ENCODE measurements around the gene TRPM1.

The TRPM1 gene

DNA sequence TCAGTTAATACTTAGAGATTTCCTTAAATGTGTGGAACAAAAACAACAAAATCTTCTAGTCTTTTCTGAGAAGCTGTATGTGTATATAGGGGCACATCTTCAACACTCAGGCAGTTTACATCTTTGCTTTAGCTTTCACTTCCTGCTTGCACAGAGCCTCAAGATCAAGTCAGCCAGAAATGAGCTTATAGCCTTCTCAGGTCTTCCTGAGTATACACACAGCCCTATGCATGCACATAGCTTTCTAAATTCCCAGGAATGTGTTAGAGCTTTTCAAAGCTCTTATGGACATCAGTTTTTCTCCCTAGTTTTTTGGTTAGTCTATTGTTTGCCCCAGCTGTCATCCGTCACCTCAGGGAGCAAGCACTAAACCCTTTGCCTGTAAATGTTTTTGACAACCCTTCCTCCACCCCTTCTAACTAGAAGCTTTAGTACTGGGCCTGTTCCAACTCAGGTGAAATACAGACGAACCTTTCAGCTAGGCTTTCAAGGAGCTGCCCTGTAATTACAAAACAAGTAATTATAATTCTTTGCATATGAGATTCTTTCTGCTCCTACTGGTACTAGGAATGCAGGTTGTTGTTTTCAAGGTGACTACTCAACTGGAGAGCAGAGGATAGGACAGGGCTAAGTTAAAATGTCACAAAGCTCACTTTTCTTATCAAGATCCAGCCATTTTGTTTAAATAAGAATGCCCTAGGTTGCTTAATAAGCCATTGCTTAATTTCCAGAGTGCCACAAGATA is 87.5 kb downstream of the TRPM1 start:
- DNase-seq, result no peak

DNA sequence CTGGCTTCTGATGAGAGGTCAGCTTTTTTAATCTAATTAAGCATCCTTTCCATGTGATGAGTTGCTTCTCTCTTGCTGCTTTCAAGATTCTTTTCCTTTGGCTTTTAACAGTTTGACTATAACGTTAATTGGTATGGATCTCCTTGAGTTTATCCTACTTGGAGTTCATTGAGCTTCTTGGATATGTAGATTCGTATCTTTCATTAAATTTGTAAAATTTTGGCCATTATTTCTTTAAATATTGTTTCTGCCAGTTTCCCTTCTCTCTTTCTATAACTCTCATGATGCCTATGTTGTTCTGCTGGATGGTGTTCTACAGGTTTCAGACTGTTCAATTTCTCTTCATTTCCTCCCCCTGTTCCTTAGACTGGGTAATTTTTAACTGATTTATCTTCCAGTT is 89.1 kb downstream of the TRPM1 start:
- no peak for DNase-seq

- DNase-seq, result no peak
Observed at GRCh38 chr15:31010036-31010435, 91.5 kb downstream of the TRPM1 start.

- no peak for DNase-seq
Observed at GRCh38 chr15:31005660-31006059, 95.9 kb downstream of the TRPM1 start.

GRCh38 chr15:31004220-31004733 is 97.2 kb downstream of the TRPM1 start:
- no peak for DNase-seq

- DNase-seq, result no peak
Observed at GRCh38 chr15:31001702-31002101, 99.8 kb downstream of the TRPM1 start.

DNA sequence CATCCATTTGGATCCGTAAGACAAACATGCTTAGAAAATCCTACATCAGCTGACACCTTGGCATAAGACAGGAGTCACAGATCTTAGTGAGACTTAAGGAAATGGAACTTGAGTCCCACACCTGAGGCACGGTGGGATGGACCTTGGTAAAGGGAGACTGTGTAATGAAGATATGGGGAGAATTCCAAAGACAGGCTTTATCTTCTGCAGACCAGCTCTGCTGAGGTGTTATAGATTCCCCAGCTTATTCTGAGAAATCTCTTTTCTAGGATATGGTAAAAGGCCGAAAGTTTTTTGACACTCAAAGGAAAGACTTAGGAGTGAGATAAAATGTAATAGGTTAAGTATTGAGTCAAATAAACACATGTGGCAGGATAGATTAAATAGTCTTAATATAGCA is 101.8 kb downstream of the TRPM1 start:
- no peak for DNase-seq

DNA sequence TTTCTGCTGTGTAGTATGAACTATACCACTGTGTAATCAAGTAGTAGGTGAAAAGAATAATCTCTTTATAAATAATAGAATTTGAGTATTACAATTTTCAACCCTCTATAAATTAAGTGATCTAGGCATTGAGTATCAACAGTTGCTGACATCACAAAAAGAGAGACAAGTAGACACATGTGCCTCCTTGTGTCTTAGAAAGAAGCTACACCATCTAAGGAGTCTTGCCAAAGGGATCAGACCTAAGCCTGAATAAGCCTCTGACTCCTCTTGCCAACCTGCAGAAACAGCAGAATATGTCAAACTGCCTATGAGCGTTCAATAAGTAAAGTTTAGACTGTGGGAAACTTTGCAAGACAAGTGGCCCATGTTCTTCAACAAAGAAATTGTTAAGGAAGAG is 104.3 kb downstream of the TRPM1 start:
- DNase-seq, result no peak

DNA sequence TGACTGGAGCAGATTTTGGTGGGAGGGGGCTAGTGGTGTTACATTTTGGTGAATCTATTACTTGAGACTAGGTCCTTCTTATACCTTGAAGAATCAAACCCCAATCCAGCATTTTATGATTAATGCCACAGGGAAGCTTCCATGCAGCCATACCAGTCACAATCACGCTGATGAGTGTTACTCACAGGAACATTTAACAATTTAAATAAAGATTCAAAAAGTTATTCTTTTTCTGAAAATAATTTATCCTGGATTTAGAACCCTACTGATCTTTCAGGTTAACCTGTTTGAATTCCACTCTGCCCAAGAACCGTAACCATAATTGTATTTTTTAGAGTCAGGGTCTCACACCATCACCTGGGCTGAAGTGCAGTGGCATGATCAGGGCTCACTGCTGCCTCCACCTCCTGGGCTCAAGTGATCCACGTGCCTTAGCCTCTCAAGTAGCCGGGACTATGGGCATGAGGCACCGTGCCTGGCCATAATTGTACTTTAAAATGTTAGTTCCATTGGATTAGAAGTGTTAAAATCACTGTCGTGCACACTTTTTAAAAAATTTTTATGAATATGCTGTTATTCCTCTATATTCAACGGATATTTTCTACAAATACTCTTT is 109.2 kb downstream of the TRPM1 start:
- DNase-seq, result no peak

GRCh38 chr15:30991255-30992235 is 110.0 kb downstream of the TRPM1 start, which contains the start of gene MTMR10:
MTMR10 (minus strand) TSS chr15:30991628; CDS start chr15:30991506, 122 bp downstream.
- DNase-seq, result peak; percentile 51

- no peak for DNase-seq
Observed at GRCh38 chr15:30990446-30991254, 110.9 kb downstream of the TRPM1 start.

DNA sequence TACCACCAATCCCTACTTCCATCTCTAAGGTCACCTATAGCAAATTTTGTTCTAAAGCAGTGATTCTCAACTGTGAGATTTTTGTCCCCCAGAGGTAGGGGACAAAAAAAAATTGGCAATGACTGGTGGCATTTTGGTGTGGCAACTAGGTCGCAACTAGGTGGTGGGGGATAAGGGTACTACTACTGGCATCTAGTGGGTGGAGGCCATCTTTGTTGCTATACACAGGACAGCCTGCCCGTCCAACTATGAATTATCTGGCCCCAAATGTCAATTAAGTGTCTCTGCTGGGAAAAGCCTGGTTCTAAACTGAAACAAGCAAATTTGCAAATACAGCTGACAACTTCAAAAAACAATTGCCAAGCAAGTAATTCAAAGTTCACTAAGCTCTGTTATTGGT is 111.5 kb downstream of the TRPM1 start:
- DNase-seq, result no peak

- no peak for DNase-seq
Observed at GRCh38 chr15:30985081-30985531, 116.4 kb downstream of the TRPM1 start.

- no peak for DNase-seq
Observed at GRCh38 chr15:30984542-30984941, 117.0 kb downstream of the TRPM1 start.

GRCh38 chr15:30984118-30984517 is 117.4 kb downstream of the TRPM1 start:
- DNase-seq, result no peak

GRCh38 chr15:30979457-30979856 is 122.1 kb downstream of the TRPM1 start:
- no peak for DNase-seq

GRCh38 chr15:30978328-30978727 is 123.2 kb downstream of the TRPM1 start:
- DNase-seq, result no peak

DNA sequence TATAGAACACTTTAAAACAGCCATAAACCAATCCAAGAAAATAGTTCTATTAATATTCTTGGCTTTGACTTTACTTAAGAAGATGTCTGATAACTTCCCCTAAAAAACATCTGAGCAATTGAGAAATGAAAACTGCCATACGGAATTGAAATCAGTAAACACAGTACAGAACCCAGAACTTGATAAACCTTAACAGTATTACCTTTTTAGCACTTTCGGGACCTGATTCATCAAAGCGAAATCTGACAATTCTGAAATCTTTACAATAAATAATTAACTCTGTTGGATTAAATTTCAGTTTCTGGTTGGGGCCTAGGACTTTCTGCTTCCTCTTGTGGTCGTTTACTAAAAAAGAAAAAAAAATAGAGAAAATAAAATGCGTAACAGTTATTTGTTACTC is 127.4 kb downstream of the TRPM1 start:
- no peak for DNase-seq

DNA sequence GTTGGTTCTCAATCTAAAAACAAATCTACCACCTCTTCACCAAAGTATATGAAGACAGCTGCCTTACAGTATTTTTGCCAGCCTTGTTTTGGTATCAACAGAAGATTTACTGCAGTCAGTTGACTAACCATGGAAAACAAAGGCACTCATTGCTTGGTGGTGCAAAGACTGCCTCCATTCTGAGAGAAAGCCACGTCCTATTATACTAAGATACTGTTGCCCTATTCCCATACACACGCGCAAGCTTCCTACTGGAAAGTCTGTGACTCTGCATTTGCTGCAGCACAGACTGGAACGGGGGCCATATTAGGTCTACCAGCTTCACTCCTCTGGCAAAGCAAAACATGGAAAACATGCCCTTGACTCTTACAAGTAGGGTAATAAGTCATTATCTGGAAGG is 128.1 kb downstream of the TRPM1 start:
- DNase-seq, result no peak

DNA sequence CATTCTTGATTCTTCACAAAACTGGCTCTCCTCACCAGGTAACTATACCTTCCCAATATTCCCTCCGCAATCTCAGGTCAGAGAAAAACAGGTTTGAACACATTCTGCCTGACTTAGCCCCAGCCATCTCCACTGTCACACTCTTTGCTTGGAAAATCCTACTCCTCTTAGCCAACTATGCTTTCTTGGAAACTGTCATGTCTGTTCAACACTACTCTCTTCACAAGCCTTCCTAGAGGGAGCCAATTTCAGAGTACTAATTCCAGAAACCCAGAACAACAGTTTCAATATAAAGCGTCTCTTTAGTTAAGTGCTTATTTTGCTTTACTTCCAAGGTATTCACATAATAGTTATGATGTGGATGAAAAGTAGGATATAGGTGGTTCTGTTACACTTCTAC is 131.8 kb downstream of the TRPM1 start:
- DNase-seq, result no peak

GRCh38 chr15:30963681-30964080 is 137.8 kb downstream of the TRPM1 start:
- DNase-seq, result no peak

DNA sequence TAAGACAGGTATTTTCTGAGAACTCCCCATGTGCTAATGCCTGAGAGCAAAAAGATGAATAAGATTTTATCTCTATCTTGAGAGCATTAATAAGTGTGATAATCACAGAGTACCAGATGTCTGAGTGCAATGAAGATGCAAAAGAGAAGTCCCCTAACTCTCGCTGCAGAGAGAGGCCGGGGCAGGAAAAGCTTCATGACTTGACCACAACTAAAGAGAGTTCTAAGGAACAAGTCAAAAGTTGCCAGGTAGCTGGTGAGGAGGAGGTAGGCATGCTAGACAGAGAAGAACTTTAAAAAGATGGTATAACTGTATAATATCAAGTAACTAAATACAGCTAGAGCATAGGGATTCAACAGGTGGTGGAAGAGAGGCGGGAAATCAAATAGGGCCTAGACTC is 138.9 kb downstream of the TRPM1 start:
- DNase-seq, result no peak

Measured in NCI-H226 (cell line).